BLaER1 treated with 17β-estradiol and CSF1 and Interleukin-3, amounts not matched to agents 10 nM and 100 nM (cell line): ENCODE measurements around the gene LSM7.

Experiments
- H3K27ac ChIP-seq, 11 experiments: shearing (Covaris generic); formaldehyde crosslinking; 2 replicates each; pipeline ENCODE4 v1.8.1; 2022
- H3K27me3 ChIP-seq, 11 experiments: shearing (Covaris generic); formaldehyde crosslinking; 2 replicates each; pipeline ENCODE4 v1.8.1; 2022
- H3K36me3 ChIP-seq, 11 experiments: shearing (Covaris generic); formaldehyde crosslinking; 2 replicates each; pipeline ENCODE4 v1.8.1; 2022
- H3K4me1 ChIP-seq, 10 experiments: shearing (Covaris generic); formaldehyde crosslinking; 2 replicates each; pipeline ENCODE4 v1.8.1; 2022
- H3K4me2 ChIP-seq, 11 experiments: shearing (Covaris generic); formaldehyde crosslinking; 2 replicates each; pipeline ENCODE4 v1.8.1; 2022
- H3K4me3 ChIP-seq, 10 experiments: shearing (Covaris generic); formaldehyde crosslinking; 2 replicates each; pipeline ENCODE4 v1.8.1; 2022
- H3K9ac ChIP-seq, 11 experiments: shearing (Covaris generic); formaldehyde crosslinking; 2 replicates each; pipeline ENCODE4 v1.8.1; 2022
- H3K9me3 ChIP-seq, 11 experiments: shearing (Covaris generic); formaldehyde crosslinking; replicated peaks in 1 of 11; 2 replicates each; pipeline ENCODE4 v1.8.1; 2022
- H4K20me1 ChIP-seq, 11 experiments: shearing (Covaris generic); formaldehyde crosslinking; 2 replicates each; pipeline ENCODE4 v1.8.1; 2022
- Cebpa-rat ChIP-seq, 11 experiments: shearing (Covaris generic); IDR thresholded peaks; 2 replicates each; pipeline ENCODE4 v1.8.1; 2022

The LSM7 gene

GRCh38 chr19:2357279-2358206, 29.2 kb upstream of the LSM7 start:
- peaks cover 32 to 43% (median 38%) of the 10 kb centered on the region in 11 experiments for H3K27me3 ChIP-seq
- H3K4me3 ChIP-seq: no peak overlapping the region
- TF ChIP-seq Cebpa-rat (IDR thresholded peaks at IDR 0.05): no peak
- no peak overlapping the region for H3K27ac ChIP-seq
- H3K4me2 ChIP-seq: no peak overlapping the region
- H3K36me3 ChIP-seq: peaks cover 0 to 28% (median 17%) of the 10 kb centered on the region in 11 experiments; a peak in 19 of 22 replicates
- H3K4me1 ChIP-seq: peaks cover 0 to 28% (median 20%) of the 10 kb centered on the region in 10 experiments; a peak in 16 of 20 replicates
- H4K20me1 ChIP-seq: peaks cover 0 to 44% (median 20%) of the 10 kb centered on the region in 11 experiments; a peak in 14 of 22 replicates
- H3K9ac ChIP-seq: no peak overlapping the region
- no peaks in the 10 kb centered on the region for H3K9me3 ChIP-seq

DNA sequence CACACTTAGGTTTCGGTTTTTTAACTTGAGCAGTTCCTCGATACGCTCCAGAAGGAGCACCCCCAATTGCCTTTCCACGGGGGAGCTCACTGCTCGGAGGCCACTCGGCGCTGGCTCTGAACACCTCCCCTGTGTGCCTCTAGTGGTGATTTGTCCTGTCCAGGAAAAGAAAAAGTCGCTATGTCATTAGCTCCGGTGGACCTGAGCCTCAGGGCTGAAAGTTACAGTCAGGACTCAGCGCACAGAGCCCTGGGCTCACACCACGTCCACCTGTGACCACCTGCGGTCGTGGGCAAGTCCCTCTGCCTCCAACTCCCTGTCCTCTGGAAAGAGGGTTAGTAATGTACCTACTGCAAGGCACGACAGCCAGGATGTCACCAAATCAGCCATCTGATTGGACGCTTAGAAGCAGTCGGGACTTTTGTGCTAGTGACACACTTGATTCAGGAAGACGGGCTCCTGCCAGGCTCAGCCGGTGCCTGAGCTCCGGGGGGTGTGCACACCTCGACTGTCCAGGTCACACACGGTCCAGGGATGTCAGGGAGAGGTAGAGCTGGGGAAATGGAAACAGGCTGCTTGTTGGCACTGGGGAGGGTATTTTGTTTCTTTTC, 27.8 kb upstream of the LSM7 start:
- Histone ChIP-seq H3K4me2 (peak overlapping the region in 9 of 11 experiments; percentile 6 to 56 (median 35); a peak in 16 of 22 replicates), H3K9me3 (no peaks in the 10 kb centered on the region), H3K4me3 (no peak overlapping the region), H3K4me1 (peaks cover 0 to 18% (median 13%) of the 10 kb centered on the region in 10 experiments; a peak in 16 of 20 replicates), H4K20me1 (peaks cover 0 to 51% (median 20%) of the 10 kb centered on the region in 11 experiments; a peak in 14 of 22 replicates), H3K9ac (peak overlapping the region in 3 of 11 experiments; percentile 10 to 29 (median 28); a peak in 5 of 22 replicates), H3K27ac (no peak overlapping the region), H3K36me3 (peaks cover 0 to 39% (median 26%) of the 10 kb centered on the region in 11 experiments; a peak in 20 of 22 replicates), H3K27me3 (peaks cover 22 to 31% (median 28%) of the 10 kb centered on the region in 11 experiments)
- no peak for TF ChIP-seq Cebpa-rat (IDR thresholded peaks at IDR 0.05)

DNA sequence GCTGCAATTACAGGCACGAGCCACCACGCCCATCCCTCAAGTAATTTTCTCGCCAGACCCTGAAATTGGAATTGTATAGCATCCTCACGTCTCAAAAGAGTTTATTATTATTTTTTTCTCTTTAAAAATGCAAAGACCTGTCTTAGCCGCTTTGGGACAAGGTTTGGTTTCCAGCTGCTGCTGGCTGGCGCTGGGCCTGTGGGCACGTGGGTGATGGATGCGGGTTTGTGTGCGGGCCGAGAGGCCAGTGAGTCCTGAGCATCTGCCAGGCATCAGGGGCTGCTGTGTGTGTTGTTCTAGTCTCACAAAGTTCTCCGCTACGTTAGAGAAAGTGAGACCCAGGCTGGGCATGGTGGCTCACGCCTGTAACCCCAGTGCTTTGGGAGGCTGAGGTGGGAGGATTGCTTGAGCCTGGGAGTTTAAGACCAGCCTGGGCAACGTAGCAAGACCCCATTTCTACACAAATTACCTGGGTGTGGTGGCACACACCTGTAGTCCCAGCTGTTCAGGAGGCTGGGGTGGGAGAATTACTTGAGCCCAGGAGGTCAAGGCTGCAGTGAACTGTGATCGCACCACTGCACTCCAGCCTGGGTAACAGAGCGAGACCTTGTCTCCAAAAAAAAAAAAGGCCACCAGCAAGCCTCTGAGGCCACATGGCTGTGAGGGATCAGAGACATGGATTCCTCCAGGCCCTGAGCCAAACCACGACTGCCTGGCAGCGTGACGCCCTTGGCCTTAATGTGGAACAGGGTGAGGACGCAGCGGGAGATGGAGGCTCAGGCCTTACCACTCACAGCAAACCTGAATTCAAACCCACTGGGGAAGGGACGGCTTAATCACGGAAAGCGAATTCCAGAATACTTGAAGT, 27.0 kb upstream of the LSM7 start:
- Histone ChIP-seq H3K4me2 (peak overlapping the region in 9 of 11 experiments; percentile 6 to 56 (median 35); a peak in 16 of 22 replicates), H3K36me3 (peaks cover 6 to 47% (median 33%) of the 10 kb centered on the region in 11 experiments; a peak in 20 of 22 replicates), H3K27me3 (peaks cover 18 to 25% (median 23%) of the 10 kb centered on the region in 11 experiments), H4K20me1 (peaks cover 0 to 51% (median 20%) of the 10 kb centered on the region in 11 experiments; a peak in 14 of 22 replicates), H3K4me1 (peaks cover 0 to 18% (median 13%) of the 10 kb centered on the region in 10 experiments; a peak in 16 of 20 replicates), H3K27ac (no peak overlapping the region), H3K4me3 (no peak overlapping the region), H3K9me3 (no peaks in the 10 kb centered on the region), H3K9ac (peak overlapping the region in 3 of 11 experiments; percentile 10 to 29 (median 28); a peak in 4 of 22 replicates)
- no peak for TF ChIP-seq Cebpa-rat (IDR thresholded peaks at IDR 0.05)

GRCh38 chr19:2354670-2355069, 26.3 kb upstream of the LSM7 start:
- no peak for TF ChIP-seq Cebpa-rat (IDR thresholded peaks at IDR 0.05)
- Histone ChIP-seq H3K9ac (no peak overlapping the region), H4K20me1 (peaks cover 0 to 50% (median 20%) of the 10 kb centered on the region in 11 experiments; a peak in 14 of 22 replicates), H3K36me3 (peaks cover 6 to 49% (median 40%) of the 10 kb centered on the region in 11 experiments; a peak in 20 of 22 replicates), H3K9me3 (no peaks in the 10 kb centered on the region), H3K4me3 (no peak overlapping the region), H3K4me2 (no peak overlapping the region), H3K4me1 (peaks cover 0 to 18% (median 13%) of the 10 kb centered on the region in 10 experiments; a peak in 16 of 20 replicates), H3K27me3 (peaks cover 12 to 18% (median 15%) of the 10 kb centered on the region in 11 experiments), H3K27ac (no peak overlapping the region)

DNA sequence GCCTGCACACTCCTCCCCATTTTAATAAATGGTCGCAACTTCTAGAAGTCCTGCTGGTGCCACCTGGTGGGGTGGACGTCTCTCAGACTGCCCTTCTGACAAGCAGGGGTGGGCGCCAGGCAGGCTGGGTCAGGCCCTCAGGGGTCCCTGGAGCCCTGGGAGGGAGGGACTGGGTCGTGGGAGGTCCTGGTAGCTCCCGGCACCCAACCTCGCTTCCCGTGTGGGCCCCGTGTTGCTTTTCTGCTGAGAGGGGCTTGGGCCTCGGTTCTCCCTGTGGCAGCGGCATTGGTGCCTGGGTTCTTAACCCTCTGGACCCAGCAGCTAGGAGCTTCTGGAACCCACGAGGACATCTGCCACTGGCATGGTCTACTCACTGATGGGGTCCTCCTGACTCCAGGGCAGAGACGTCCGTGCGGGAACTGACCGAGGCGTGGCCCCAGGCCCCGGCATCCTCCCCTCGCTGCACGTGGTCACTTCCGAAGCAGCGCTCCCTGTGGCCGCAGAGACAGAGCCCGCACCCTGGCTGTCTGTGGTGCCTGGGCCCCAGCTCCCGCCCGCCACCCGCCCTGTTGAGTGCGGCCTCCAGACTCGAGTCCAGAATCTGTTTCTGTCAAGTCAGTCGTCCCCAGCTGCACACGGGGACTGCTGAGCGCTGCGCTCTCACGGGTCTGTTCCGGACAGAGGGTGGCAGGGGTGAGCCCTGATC, 25.7 kb upstream of the LSM7 start:
- Histone ChIP-seq H3K27me3 (peaks cover 7 to 12% (median 9%) of the 10 kb centered on the region in 11 experiments; a peak in 20 of 22 replicates), H3K4me1 (peaks cover 0 to 18% (median 13%) of the 10 kb centered on the region in 10 experiments; a peak in 16 of 20 replicates), H3K4me3 (no peak overlapping the region), H3K4me2 (no peak overlapping the region), H3K9ac (no peak overlapping the region), H3K36me3 (peaks cover 6 to 49% (median 41%) of the 10 kb centered on the region in 11 experiments; a peak in 20 of 22 replicates), H4K20me1 (peaks cover 0 to 45% (median 20%) of the 10 kb centered on the region in 11 experiments; a peak in 14 of 22 replicates), H3K27ac (no peak overlapping the region), H3K9me3 (no peaks in the 10 kb centered on the region)
- no peak for TF ChIP-seq Cebpa-rat (IDR thresholded peaks at IDR 0.05)

DNA sequence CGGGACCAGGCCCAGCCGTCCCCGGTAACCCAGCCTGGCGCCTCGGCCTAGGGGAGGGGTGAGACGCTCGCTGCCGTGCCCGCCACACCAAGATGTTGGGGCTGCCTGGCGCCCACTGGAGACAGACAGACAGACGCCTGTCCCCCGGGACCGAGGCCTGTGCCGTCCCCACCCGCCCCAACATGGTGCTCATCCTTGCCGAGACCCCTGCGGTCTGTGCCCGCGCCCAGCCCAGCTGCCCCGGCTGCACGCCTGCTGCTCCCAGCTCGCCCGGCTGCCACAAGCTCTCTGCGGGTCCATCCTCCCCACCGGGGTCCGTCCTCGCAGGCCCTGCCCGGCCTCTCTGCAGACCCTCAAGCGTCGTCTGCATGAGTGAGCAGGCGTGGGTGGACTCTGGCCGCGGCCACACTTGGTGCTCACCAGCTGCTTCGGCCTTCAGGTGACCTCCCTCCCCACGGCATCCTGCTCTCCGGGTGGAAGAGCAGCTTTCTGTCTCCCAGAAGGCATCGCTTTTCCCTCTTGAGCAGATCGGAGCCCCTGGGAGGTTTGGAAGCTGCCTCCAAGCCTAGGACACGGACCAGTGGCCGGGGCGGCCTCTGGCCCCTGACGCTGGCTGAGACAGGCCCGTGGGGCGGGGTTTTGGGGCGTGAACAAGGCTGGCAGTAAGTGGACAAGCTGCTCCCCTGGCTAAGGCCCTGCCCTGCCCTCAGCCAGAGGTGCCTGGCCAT, 24.9 kb upstream of the LSM7 start:
- H4K20me1 ChIP-seq: peaks cover 0 to 45% (median 20%) of the 10 kb centered on the region in 11 experiments; a peak in 14 of 22 replicates
- no peak for TF ChIP-seq Cebpa-rat (IDR thresholded peaks at IDR 0.05)
- no peak overlapping the region for H3K9ac ChIP-seq
- peaks cover 0 to 18% (median 13%) of the 10 kb centered on the region in 10 experiments; a peak in 16 of 20 replicates for H3K4me1 ChIP-seq
- peaks cover 6 to 54% (median 45%) of the 10 kb centered on the region in 11 experiments; a peak in 21 of 22 replicates for H3K36me3 ChIP-seq
- no peak overlapping the region for H3K4me3 ChIP-seq
- no peak overlapping the region for H3K27ac ChIP-seq
- H3K27me3 ChIP-seq: peaks cover 0 to 4% (median 2%) of the 10 kb centered on the region in 11 experiments; a peak in 10 of 22 replicates
- no peaks in the 10 kb centered on the region for H3K9me3 ChIP-seq
- H3K4me2 ChIP-seq: no peak overlapping the region

- H3K4me1 ChIP-seq: peaks cover 0 to 18% (median 13%) of the 10 kb centered on the region in 10 experiments; a peak in 16 of 20 replicates
- H3K27ac ChIP-seq: no peak overlapping the region
- peaks cover 0 to 45% (median 20%) of the 10 kb centered on the region in 11 experiments; a peak in 14 of 22 replicates for H4K20me1 ChIP-seq
- no peaks in the 10 kb centered on the region for H3K27me3 ChIP-seq
- H3K4me2 ChIP-seq: no peak overlapping the region
- no peak overlapping the region for H3K4me3 ChIP-seq
- no peaks in the 10 kb centered on the region for H3K9me3 ChIP-seq
- TF ChIP-seq Cebpa-rat (IDR thresholded peaks at IDR 0.05): no peak
- H3K36me3 ChIP-seq: peaks cover 6 to 54% (median 45%) of the 10 kb centered on the region in 11 experiments; a peak in 21 of 22 replicates
- no peak overlapping the region for H3K9ac ChIP-seq
These were observed 23.7 kb upstream of the LSM7 start for GRCh38 chr19:2352121-2352520.
